Inflammatory macrophage treated with lipopolysaccharide for 4 hours (primary cell): ENCODE measurements around the gene FBN1.

Source experiments
- DNase-seq: peaks from one replicate; pipeline ENCODE4 v3.0.0-alpha.2; 2020

The FBN1 gene

DNA sequence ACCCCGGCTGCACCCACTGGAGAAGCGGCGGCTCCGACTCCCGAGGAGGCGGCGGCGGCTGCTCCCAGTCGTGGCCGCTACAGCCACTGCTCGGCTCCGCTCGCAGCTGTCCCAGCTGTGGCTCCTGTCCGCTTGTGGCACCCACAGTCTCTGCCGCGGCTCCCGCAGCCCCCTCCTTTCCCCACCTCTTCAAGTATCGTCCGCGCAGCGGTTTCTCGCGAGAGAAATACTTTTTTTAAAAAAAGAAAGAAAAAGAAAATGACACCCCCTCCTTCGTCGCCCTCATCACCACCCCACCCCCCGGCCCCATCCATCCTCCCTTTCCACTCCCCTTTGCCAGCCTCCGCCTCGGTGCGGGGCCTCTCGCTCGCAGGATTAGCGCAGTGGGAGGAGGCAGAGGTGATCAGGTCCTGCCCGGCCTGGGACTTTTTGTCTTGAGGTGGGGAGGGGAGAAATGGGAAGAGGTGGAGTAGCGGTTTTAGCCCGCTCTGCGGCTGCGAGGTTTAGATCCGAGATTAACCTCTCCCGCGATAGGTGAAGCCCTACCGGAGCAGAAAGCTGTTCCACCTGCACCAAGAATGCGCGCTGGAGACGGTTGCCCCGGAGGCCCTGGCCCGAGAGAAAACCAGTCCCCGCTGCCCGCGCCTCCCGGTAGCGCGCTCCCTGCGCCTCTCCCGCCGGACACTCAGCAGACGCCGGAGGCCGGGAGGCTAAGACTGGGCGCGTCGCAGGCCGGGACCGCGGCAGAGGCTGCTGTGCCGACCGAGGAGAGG, at the start of gene FBN1:
Gene FBN1, minus strand, starts transcription at position 152 of the 773 bp plus-strand sequence. CDS start 940 bp downstream, outside the sequence.
- DNase-seq: no peak

DNA sequence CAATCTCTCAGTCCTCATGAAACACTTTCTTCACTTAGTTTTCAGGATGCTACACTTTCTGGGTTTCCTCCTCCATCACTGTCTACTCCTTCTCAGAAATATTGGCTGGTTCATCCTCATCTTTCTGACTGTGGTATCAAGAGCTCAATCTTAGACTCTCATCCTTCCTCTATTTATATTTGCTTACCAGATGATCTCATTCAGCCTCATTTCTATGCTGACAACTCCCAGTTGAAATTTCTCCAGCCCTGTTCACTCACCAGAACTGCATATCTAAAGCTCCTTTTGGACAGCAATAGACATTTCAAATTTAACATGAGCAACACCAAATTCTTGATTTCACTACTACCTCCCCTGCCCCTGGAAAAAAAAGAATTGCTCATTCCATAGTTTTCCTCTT, 48.0 kb upstream of the FBN1 start:
- no peak for DNase-seq

DNA sequence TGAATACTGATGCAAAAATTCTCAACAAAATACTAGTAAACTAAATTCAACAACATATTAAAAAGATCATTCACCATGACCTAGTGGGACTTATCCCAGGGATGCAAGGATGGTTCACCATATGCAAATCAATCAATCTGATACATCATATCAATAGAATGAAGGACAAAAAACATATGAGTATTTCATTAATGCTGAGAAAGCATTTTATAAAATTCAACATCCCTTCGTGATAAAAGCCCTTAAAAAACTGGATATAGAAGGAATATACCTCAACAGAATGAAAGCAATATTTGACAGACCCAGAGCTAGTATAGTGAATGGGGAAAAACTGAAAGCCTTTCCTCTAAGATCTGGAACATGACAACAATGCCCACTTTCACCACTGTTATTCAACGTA, 43.0 kb upstream of the FBN1 start:
- no peak for DNase-seq

GRCh38 chr15:48683991-48684765, 38.7 kb upstream of the FBN1 start:
- DNase-seq: no peak

GRCh38 chr15:48682942-48683651, 37.6 kb upstream of the FBN1 start:
- DNase-seq: no peak

DNA sequence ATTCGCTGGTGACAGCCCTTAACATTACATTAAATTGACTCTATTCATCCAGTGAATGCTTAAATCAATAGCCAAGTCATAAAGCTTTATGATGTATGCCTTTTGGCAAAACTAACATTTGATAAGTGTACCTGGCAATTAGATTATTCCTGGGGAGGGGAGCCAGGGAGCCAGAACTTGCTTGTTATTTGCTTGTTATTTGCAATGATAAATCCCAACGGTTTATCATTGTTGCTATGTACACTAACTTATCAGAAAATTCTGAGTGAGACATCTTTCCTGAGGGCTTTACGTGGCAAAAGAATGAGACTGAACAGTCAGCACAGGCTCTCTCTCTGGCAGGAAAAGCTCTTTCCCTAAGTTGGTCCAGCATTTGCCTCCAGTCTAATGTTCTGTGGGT, 35.8 kb upstream of the FBN1 start:
- no peak for DNase-seq

DNA sequence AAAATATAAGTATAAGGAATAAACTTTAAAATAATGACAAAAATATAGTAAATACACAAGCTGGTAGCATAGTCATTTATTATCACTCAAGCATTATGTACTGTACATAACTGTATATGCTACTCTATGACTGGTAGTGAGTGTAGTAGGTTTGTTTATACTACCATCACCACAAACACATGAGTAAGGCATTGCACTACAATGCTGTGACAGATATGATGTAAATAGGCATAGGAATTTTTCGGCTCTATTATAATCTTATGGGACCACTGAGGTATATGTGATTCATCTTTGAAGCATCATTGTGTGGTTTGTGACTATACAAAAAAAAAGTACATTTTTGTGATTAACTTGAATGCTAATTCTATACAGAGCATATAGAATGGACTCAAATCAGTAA, 35.3 kb upstream of the FBN1 start:
- DNase-seq: no peak

GRCh38 chr15:48679952-48680351, 34.4 kb upstream of the FBN1 start:
- no peak for DNase-seq

DNA sequence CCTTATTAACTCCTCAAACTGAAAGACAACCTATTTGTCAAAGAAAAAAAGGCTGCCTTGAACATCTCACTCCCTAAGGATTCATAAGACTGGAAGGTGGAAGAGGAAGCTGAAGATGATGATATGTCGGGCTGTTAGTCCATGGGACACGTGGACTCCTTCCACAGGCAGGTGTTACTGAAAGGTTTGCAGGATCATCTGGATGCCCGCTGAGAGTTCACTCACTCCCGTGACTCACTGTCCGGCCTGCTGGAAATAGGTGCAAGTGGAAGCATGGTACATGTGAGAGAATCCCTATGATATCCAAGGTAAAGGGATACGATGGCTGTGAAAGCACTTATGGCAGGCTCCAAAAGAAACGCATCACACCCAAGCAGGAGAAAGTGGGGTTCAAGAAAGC, 33.3 kb upstream of the FBN1 start:
- DNase-seq: no peak

DNA sequence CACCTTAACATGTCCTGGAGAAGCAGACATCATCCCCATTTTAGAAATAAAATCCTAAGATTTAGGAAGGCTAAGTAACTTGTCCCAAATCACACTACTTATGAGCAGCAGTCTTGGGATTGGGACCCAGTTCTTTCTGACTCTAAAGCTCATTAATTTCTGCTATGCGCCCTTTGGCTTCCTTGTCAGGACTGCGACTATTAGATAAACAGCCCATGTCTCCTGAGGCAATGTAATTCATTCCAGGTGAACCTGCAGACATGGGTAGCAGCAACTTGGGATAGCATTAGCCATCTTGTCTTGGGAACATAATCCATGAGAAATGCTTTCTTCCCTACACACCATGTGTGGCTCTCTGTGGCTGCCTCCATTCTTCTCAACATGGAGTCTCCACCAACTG, 32.3 kb upstream of the FBN1 start:
- no peak for DNase-seq

- DNase-seq: no peak
These were observed 29.9 kb upstream of the FBN1 start for GRCh38 chr15:48675436-48675835.

DNA sequence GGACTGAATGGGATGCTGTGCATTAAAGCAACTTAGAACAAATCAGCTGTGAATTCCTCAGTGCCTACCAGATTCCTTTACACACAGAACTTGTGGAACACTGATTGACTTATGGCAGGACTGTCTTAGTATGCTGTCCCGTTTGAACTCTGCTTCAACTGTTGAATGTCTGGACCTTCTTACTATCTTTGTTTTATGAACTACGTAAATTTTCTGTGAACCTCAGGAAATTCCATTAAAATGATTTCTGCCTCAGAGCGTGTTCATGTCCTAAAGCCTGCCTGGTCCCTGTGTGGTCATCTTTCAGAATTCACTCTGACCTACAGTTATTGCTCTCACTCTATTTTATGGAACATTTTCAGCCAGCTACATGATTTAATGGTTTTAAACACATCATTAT, 29.4 kb upstream of the FBN1 start:
- no peak for DNase-seq

DNA sequence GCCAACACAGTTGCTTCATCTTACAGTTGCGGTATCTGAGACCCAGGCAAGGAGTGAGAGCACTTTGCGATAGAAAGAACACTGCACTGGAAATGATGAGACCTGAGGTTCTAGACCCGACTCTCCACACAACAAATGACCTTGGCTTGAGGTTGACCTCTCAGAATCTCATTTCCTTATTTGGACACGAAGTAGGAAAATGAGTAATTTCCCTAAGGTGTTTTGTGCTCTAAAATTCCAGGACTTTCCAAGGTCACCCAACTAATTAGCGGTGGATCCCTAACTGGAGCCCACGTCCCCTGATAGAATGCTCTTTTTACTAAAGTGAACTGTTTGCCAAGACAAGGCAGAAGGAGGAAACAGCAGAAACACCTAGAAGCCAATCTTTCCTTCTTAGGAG, 26.7 kb upstream of the FBN1 start:
- no peak for DNase-seq

DNA sequence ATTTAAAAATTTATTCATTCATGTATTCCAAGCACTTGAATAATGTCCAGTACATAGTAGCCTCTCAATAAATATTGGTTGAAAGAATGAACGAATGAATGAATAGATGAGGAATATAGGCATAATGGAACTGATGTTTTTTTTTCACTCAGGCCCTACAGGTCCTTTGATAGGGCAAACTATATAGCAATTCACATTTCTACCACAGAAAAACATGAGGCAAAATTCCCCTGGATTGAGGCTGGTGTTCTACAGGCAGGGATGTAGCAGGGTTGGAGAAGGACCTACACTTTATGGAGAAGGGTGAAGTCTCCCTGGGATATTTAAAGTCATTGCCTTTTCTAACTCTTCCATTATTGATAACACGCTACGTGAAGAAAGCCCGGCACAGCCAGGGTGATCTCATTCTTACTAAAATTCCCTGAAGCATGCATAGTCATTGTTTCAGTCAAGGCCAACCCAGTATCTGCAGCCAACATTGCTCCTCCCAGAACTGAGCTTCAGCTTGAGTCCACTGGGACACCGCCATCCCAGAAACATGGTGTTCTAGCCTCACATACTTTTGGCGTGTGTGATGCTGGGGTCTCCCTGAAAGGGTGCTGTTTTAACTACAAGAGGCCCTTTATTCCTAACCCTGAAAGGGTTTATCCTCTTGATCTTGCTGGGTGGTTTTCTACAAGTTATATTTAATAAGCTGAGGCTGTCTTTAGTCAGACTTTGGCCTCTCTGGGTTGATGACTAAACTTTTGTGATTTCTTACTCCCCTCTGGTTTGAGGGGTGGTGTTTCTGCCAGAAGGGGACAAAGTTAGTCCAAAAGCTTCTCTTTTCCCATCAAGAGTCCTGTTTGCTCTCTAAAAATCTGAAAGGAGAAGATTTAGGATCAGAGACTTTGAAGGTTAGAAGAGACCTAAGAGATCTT, 25.9 kb upstream of the FBN1 start:
- no peak for DNase-seq

- DNase-seq: no peak
These were observed 22.2 kb upstream of the FBN1 start for GRCh38 chr15:48667701-48668100.

DNA sequence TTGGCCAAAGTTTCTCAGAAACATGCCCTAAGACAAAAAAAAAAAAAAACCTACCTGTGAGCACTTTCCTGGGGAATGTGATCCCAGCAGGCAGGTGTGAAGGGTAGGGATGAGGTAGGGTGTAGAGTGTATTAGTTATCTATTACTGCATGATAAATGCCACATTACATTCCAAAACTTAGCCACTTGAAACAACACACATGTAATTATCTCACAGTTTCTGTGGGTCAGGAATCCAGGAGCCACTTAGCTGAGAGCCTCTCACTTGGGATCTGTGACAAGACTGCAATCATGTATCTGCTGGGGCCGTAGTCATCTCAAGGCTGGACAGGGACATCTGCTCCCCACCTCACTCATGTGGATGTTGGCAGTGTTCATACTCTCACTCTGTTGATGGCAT, 18.9 kb upstream of the FBN1 start:
- no peak for DNase-seq

- no peak for DNase-seq
These were observed 12.6 kb upstream of the FBN1 start for GRCh38 chr15:48657950-48658591.

DNA sequence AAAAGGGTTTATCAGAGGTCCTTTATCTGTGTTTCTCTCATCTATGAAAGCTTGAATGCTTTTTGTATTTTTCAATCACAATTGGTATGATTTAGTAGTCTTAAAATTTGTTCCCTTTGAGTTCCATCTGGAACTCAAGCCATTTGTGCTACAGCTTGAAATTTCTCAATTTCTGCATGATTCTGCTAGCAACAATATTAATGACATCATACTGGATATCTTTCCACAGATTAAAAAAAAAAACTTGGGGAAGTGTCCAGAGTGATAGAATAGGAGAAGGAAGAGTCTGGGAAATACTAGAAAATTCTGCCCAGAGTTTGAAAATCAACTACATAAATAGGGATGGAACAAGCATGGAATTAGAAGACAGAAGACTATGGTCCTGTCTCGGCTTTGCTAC, 9.3 kb upstream of the FBN1 start:
- no peak for DNase-seq

GRCh38 chr15:48653913-48654670, 8.6 kb upstream of the FBN1 start:
- no peak for DNase-seq

GRCh38 chr15:48653216-48653615, 7.7 kb upstream of the FBN1 start:
- DNase-seq: no peak

DNA sequence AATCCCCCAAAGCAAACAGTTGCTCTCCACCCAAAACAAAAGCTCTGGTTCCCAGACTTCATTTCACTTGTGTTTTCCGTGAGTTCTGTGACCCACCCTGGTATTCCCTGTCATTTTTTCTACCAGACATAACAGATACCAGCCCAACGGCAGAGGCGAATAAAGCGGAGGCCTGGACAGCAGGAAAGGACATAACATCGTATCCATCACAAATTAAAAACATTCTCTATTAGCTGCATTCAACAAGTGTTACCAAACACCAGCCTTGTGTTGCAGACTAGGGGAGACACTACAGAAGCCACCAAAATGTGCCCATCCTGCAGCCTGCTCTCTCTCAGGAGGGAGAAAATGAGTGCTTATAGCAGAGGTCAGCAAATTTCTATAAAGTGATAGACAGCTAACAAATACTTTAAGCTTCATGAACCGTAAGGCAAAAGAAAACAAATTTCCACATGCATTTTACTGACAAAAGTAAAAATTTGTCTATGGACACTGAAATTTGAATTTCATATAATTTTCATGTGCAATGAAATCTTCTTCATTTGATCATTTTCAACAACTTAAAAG, 7.1 kb upstream of the FBN1 start:
- DNase-seq: no peak
